Activated CD8-positive, alpha-beta memory T cell treated with anti-CD3 and anti-CD28 coated beads for 24 hours (primary cell): ENCODE measurements around the gene CAPNS2.
"Not testable (repeated sequence)": the region's sequence is repeated elsewhere in the genome, so short reads cannot be mapped to it uniquely, and the experiment has no call there.

ENCODE experiments used
- DNase-seq: peaks from one replicate; pipeline ENCODE4 v3.0.0-alpha.2; 2020

CAPNS2 gene

GRCh38 chr16:55569025-55569424 is 2.5 kb downstream of the CAPNS2 start:
- no peak for DNase-seq

GRCh38 chr16:55570159-55570558 is 3.7 kb downstream of the CAPNS2 start:
- DNase-seq: no peak

- DNase-seq: no peak
Observed at GRCh38 chr16:55571191-55571897, 4.9 kb downstream of the CAPNS2 start.

- DNase-seq: no peak
Observed at GRCh38 chr16:55572439-55572838, 6.0 kb downstream of the CAPNS2 start.

GRCh38 chr16:55574811-55575210 is 8.3 kb downstream of the CAPNS2 start:
- no peak for DNase-seq

GRCh38 chr16:55575496-55575895 is 9.0 kb downstream of the CAPNS2 start:
- no peak for DNase-seq

- DNase-seq: no peak
Observed at GRCh38 chr16:55576384-55576783, 9.9 kb downstream of the CAPNS2 start.

GRCh38 chr16:55577887-55578286 is 11.4 kb downstream of the CAPNS2 start:
- no peak for DNase-seq

GRCh38 chr16:55585631-55586030 is 19.1 kb downstream of the CAPNS2 start:
- no peak for DNase-seq

GRCh38 chr16:55588799-55589198 is 22.3 kb downstream of the CAPNS2 start:
- no peak for DNase-seq

- DNase-seq: no peak
Observed at GRCh38 chr16:55592306-55592705, 25.8 kb downstream of the CAPNS2 start.

GRCh38 chr16:55597928-55598327 is 31.4 kb downstream of the CAPNS2 start:
- no peak for DNase-seq

GRCh38 chr16:55605754-55606336 is 39.4 kb downstream of the CAPNS2 start:
- no peak for DNase-seq

- no peak for DNase-seq
Observed at GRCh38 chr16:55613613-55614335, 47.3 kb downstream of the CAPNS2 start.

GRCh38 chr16:55615071-55615470 is 48.6 kb downstream of the CAPNS2 start:
- no peak for DNase-seq

- DNase-seq: not testable (repeated sequence)
Observed at GRCh38 chr16:55615670-55616069, 49.2 kb downstream of the CAPNS2 start.
